ENCODE measurements around the gene ERBB4.
"Not testable (repeated sequence)": the region's sequence is repeated elsewhere in the genome, so short reads cannot be mapped to it uniquely, and the experiment has no call there.

ERBB4 gene

DNA sequence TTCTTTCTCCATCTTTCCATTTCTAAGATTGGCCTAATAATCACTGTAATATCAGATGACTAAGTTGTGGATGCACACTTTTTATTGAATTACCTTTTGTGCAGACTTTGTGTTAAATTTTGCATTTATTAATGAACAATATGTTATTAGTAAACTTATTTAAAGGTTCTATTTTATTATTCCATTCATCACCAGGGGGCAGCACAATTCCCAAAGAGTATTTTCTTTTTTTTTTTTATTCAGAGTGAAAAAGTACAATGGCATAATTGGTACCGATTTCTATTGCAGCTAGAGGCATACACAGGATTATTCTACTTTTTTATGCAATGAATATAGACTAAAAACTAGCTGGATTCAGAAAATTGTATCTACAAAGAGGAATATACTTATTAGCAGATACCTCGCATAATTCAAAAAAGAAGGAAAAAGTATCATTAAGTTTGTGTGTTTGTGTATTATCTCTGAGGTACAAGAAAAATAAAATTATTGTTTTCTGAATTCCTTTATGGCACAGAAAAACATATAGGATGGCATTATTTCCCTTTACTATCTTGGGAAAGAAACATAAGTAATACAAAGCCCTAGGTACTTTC is 390.6 kb downstream of the ERBB4 start:
- no peak for DNase-seq (ENCODE audit: low read depth in 2 of 2)

DNA sequence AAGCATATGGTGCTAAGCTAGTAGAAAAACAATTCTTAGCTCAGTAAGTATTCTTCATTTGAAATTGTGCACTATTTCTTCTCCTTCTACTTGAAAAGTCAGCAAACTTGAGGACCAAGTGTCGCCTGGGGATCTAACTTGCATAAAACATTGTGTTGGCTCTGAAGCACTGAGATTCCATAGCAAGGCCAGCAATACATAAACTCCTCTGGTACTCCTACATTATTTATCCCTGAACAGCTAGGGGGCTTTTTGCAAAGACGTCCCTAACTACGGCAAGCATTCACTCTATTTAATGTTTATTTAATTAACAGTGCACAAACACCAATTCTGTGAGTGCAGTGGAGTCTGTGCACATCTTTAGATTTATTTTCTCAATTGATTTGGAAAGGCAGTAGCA is 392.2 kb downstream of the ERBB4 start:
- DNase-seq (ENCODE audit: low read depth in 2 of 2): no peak

DNA sequence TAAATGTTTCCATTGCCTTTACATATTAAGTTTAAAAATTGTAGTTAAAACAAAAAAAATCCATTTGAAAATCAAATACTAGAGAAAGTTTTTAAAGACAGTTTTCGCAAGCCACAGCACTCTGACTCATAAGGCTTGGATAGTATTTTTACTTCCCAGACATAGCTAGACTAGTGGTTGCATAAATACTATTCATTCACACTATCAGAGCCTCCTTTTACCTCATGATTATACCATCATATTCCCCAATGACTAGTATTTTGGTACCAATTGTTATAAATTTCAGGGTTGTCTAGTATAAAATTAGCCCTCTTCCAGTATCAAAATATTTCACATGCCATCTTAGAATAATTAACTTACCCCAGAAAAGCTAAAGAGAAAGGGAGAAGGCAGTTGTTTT is 393.5 kb downstream of the ERBB4 start:
- DNase-seq (ENCODE audit: low read depth in 2 of 2): no peak

DNA sequence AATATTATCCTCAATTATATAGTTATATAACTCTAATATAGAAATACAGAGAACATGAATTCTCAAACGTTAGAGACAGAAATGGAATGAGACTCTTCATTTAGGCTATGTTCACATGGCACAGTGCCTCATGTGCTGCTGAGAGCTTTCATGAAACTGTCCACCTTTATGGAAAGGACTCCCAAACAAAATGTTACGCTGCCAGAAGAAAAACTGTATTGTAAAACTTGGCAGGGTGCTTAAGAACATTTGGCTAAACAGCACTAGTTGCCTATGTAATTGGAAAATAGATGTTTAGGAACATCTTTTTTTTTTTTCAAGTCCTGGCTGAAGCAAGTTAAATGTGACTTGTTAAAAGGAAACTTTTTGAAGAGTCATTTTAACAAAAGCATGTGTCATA is 396.0 kb downstream of the ERBB4 start:
- DNase-seq (ENCODE audit: low read depth in 2 of 2): no peak

DNA sequence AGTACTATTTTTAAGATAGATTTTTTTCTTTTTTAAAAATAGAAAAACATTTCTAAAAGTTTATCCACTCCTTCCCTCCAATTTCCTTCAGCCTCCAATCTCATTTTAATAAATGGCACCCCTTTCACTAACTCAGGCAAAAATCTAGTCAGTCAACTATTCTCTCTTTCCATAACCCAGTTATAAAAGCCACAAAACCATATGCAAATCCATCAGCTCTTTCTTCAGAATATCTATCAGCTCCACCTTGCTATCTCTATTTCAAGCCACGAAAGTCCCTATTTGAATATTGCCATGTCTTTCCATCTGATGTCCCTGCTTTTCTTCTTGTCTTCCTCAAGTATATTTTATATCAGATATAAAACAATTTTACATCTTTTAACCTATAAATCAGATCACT is 397.1 kb downstream of the ERBB4 start:
- DNase-seq (ENCODE audit: low read depth in 2 of 2): no peak

DNA sequence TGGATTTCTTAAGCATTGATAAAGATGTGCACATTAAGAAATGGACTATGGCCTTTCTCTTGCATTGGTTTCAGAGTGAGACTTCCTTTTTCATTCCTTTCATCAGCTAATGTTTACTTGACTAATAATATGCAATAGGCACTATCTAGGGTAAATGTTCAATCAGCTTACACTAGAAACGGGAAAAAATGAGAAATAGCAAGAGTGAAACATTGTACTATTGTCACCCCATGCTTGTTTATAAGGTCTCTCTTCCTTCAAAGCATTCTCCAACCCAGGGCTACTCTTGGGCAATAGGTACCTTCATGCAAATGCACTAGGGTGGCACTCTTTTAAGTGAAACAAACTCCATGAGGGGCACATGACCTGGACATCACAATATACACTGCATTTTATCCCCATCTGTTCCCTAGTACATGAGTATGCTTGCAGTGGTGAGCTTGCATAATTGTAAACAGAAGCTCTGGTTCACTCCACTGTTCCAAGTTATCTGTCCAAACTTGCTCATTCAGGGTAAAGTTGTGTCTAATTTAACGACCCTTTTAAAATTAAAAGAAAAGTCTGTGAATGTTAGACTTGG is 402.3 kb downstream of the ERBB4 start:
- no peak for DNase-seq (ENCODE audit: low read depth in 2 of 2)

DNA sequence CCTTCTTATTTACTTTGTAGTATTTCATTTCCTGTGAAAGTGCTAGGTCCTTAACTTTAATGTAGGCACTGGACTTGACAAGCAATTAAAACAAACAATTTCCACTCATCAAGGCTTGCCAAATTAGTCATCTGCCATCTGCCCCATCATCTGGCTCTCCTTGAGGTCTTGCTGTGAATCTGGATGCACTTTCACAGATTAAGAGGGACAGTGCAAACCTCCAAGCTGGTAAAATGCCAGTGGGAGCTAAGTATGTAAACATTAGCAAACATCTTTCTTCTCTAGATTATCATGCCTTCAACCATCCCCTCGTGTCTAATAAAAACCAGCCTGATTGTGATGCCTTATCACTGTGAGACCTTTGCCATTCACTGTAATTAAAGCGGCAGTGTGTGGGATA is 402.9 kb downstream of the ERBB4 start:
- DNase-seq (ENCODE audit: low read depth in 2 of 2): no peak

DNA sequence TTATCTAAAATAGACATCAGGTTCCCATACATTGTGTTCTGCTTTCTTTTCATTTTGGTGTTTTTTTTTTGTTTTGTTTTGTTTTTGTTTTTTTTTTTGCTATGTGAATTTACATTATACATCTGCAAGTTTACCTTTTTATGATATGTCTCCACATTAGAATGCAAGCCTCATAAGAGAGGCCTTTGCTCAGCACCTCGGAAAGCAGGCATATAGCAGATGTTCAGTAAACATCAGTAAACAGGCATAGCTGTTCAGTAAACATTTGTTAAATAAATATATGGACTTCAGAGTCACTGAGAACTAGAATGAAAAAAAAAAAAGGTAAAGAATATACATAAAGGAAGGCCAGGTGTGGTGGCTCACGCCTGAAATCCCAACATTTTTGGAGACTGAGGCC is 405.3 kb downstream of the ERBB4 start:
- DNase-seq (ENCODE audit: low read depth in 2 of 2): no peak

DNA sequence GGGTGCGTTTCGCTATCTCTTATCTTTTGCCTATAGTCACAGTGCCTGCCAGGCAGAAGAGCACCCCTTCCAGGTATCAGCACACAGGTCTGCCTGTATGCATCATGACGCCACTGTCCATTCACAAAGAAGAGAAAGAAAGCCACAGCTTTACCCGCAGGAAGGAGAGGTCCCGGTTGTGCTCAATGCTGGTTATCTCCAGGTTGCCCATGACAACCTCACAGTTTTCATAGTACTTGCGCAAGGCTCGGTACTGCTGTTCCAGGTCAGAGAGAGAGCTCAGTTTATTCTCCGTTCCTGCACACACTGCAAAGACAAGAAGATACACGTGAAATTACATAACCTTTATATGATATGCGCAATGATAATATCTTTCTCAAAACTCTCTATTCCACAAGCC is 414.0 kb downstream of the ERBB4 start:
- no peak for DNase-seq (ENCODE audit: low read depth in 2 of 2)

DNA sequence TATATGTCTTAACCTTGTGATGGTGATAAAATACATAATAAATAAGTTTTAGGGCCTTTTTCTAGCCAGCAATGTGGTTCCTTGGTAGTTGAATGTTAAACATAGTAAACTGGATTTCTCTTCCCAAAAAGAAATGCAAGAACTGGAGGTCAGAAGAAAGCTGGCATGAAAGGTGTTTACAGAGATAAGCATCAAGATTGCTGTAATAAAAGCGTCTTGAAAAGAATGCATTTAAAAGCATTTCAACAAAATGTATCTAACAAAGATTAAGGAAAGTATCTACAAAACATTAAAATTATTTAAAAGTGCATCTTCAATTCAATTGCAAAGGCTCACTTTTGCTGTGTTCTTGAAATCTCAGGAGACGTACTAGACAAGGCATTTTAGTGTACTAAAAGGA is 419.0 kb downstream of the ERBB4 start:
- no peak for DNase-seq (ENCODE audit: low read depth in 2 of 2)

DNA sequence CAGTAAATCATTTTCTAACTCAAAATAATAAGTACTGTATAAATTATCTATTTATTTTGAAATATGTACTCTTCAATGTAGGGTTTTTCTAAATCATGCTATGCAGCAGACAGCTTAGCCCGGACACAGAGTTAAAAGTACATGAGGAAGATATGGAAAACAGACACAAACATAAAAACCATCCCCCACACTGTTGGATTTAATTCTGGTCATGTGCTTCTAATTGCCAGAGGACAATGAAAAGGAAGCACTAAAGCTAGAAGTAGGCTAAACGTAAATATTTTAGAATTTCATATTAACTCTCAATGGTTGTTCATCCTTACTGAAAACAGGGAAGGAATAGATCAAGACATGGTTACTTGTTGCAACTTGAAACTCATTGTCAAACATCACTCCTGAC is 420.7 kb downstream of the ERBB4 start:
- no peak for DNase-seq (ENCODE audit: low read depth in 2 of 2)

DNA sequence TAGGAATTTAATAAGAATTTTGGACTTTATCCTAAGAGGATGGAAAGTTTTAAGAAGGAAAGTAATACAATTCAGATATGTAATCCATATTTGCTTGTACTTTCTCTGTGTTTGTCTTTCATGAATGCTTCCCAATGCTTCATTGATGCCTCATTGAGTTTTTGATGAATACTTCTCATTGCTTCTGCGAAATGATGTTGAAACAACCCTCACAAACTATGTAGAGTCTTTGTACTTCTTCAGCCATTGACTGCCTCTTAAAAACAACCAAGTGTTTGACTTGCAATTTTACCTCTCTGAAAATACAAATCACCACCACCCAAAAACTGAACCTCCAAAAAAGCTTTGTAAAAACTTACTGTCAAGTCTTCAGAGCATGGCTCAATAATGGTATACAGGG is 424.1 kb downstream of the ERBB4 start:
- DNase-seq (ENCODE audit: low read depth in 2 of 2): no peak

DNA sequence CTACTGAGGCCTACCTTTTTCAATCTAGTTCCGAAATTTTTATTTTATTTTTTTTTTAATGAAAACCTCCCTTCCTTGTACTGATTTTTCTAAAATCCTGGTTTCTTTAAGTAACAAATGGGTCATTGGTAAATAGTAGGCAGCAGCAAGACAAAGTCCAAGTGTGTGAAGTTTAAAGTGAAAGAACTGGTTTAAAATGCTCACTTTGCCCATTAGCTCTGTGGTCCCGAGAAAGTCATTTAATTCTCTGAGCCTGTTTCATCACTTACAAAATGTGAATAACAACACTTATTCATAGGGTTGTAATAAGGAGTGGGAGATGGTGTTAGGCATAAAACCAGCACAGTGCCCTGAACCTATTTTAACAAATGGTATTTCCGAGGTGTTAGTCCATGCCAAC is 426.2 kb downstream of the ERBB4 start:
- DNase-seq (ENCODE audit: low read depth in 2 of 2): no peak

DNA sequence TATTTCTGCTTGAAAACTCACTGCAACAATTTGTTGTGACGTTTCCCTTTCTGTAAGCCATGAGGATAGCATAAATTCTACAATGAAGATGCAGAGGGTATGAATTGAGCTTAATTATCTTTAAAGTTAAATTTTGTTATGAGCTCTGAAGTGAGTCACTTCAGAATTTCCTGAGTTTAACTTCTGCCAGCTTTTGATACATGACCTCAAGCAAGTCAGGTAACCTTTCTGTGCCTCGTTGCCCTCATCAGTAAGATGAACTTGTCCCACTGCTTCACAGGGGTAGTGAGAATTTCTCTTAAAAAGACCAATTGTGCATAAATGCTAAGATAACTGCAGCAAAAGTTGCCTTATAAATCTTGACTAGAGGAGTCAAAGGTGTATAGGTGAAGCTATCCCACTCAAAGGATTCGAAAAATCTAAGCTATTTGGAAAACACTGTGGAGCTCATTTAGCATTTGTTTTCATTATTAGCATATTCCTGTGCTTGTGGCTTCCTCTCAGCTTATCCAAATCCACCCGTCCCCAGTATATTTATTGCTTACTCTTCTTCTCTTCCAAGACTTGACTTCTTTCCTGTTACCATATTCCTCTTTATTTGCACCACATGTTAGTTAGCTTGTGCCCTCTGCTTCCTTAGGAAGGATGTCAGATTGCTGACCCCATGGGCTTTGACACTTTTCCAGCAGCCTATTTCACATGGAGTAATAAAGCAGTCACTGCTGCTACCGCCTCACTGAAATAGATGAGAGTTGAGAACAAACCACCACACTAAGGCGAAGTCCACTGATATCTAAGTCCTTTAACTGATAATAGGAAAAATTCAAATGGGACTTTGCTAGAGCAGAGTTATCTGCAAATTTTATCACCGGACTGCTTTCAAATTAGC is 428.6 kb downstream of the ERBB4 start:
- DNase-seq (ENCODE audit: low read depth in 2 of 2): no peak

DNA sequence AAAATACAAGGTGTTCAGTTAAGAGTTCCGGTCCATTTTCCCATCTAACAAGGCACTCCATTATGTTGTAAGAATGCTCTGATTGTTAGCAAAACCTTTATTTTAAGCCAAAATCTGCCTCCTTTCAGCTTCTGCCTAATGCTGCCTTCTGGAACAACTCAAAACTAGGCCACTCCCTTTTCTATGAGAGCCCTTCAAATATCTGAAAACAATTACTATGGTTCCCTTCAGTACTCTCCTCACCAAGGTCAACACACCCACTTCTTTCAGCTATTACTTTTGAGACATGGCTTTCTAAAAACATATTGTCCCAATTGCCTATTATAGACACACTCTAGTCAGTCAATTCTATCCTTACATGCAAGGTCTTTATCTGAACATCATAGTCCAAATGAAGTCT is 429.4 kb downstream of the ERBB4 start:
- no peak for DNase-seq (ENCODE audit: low read depth in 2 of 2)

DNA sequence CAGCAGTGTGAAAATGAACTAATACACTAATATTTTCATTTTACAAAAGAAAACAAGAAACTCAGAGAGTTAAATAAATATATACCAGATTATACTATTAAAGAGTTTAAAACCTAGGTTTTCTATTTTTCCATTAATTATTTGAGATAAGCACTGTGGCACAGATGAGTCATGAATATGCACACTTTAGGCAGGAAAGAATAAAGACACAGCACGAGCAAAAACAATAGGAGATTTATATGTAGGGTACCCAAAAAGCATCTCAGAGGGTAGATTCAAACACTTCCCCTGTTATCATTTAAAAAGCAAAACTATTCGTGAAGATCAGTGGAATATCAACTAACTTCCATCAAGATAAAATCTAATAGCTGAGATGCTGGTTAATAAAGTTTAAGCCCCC is 430.6 kb downstream of the ERBB4 start:
- DNase-seq (ENCODE audit: low read depth in 2 of 2): no peak

DNA sequence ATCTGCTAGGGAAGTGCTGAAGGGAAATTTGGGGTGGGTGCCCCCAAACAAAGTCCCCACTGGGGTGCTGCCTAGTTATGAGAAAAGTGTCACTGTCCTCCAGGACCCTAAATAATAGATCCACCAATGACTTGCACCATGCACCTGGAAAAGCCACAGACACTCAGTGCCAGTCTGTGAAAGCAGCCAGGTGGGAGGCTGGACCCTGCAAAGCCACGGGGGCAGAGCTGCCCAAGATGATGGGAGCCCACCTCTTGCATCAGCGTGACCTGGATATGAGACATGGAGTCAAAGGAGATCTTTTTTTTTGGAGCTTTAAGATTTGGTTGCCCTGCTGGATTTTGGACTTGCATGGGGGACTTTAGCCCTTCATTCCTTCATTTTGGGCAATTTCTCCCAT is 431.6 kb downstream of the ERBB4 start:
- no peak for DNase-seq (ENCODE audit: low read depth in 2 of 2)

DNA sequence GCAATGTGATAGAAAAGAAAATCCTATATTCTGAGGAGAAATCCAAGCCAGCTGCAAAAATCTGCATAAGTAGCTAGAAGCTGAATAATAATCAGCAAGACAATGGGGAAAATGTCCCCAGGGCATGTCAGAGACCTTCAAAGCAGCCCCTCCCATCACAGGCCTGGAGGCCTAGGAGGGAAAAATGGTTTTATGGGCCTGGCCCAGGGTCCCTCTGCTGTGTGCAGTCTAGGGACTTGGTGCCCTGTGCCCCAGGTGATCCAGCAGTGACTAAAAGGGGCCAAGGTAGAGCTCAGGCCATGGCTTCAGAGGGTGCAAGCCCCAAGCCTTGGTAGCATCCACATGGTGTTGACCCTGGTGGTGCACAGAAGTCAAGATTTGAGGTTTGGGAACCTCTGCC is 432.1 kb downstream of the ERBB4 start:
- not testable (repeated sequence) for DNase-seq (ENCODE audit: low read depth in 2 of 2)

DNA sequence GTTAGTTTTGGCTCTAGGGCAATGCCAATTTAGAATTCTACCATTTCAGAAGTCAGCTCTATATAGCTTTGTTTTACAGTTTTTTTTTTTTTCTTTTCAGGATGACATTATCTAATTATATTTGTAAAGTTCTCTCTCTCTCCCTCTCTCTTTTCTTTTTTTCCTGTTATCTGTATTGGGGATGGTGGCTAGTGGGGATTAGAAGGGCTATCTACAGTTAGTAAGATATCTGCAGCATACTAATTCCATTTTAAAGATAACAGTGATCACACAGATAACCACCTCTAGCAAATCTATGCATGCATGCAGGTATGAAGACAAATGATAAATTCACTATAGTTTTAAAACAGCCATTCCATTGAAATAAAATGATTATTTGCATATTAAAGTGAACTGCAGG is 438.9 kb downstream of the ERBB4 start:
- no peak for DNase-seq (ENCODE audit: low read depth in 2 of 2)

DNA sequence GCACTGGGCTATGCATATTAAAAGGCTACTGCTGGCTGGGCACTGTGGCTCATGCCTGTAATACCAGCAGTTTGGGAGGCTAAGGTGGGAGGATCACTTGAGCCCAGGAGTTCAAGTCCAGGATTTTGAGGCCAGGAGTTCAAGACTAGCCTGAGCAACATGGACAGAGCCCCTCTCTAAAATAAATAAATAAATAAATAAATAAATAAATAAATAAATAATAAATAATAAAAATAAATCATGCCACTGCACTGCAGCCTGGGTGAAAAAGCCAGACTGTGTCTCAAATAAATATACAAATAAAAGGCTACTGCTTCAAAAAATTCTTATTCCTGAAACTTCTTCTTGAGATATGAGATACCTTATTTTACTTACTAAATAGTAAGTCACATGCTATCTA is 439.6 kb downstream of the ERBB4 start:
- DNase-seq (ENCODE audit: low read depth in 2 of 2): no peak

DNA sequence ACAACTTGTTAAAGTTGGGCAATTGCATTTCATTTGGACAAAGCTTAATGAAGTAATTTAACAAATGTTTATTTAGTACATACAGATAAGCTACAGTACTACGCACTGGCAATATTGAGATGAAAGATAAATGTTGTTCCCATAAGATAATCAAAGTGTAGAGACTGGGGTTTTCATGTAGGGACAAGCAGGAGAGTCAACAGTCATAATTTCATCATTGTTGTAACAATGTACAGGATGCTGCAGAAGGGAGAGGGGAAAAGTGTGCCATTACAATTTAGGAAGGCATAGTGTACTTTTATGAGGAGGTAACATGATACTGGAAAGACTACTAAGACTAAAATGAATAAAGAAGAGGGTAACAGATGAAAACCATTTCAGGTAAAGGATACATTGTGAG is 441.6 kb downstream of the ERBB4 start:
- DNase-seq (ENCODE audit: low read depth in 2 of 2): no peak

DNA sequence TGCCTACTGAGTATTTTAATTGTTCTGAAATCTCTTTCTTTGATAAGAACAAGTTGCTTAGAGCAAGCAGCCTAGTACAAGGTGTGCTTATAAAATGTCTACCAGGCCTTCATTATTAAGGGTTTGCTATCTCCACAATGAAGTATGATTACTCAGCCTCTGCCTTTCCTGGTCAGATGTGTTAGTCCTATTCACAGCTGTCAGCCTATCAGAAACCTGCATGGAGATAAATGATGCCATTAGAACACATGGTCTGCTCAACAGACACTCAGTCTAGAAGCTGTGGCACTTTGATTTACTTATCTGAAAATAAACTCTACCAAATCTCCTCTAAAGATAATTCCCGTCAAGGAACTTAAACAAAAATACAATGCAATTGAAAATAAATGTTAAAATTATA is 448.7 kb downstream of the ERBB4 start:
- no peak for DNase-seq (ENCODE audit: low read depth in 2 of 2)

DNA sequence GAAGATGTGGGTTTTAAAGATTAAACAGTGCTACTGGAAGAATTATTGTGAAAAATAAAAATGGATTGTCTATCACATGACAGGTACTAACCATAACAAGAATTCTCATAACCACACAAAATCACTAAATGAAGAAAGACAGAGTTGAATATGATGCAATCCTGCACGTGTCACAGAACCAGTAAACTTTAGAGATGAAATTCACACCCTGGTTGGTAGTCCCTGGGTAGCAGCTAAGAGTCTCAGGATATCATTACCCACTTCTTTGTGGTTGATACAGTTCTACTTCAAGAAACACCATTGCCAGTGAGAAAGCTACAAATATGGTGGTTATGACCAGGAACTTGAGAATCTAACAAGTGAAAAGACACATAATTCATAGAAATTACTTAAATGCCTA is 450.2 kb downstream of the ERBB4 start:
- no peak for DNase-seq (ENCODE audit: low read depth in 2 of 2)
